Urinary bladder (tissue), 4 donors: ENCODE results near the gene NR1H2. TPM values are rescaled to one million over a fixed set of nuclear protein-coding genes. Genes with fewer than 3 reads are reported as not detected.

ENCODE experiments used
- DNase-seq: peaks from one replicate; pipeline ENCODE4 v3.0.0-alpha.2; 2015; ENCODE audit errors: extremely low spot score
- H3K27ac ChIP-seq: one replicate; pipeline ENCODE4 v1.5.1; 2013; ENCODE audit warnings: low read depth, mild to moderate bottlenecking, moderate library complexity
- H3K36me3 ChIP-seq: one replicate; pipeline ENCODE4 v1.6.1; 2013; ENCODE audit warnings: mild to moderate bottlenecking, moderate library complexity; ENCODE audit not compliant: insufficient read depth
- H3K4me1 ChIP-seq: one replicate; pipeline ENCODE4 v1.6.1; 2013; ENCODE audit warnings: mild to moderate bottlenecking, moderate library complexity; ENCODE audit not compliant: insufficient read depth
- H3K4me3 ChIP-seq: one replicate; pipeline ENCODE4 v1.5.1; 2013; ENCODE audit warnings: low read depth, low read length
- WGBS: extraction: QIAGEN DNeasy Blood & Tissue Kit; methylation state at CpG from one replicate; pipeline ENCODE4 v1.1.7; 2013; 5-methylcytosine and 5-hydroxymethylcytosine counted together
- polyA plus RNA-seq: library from polyadenylated mRNA; stranded (reverse); fragments of 200-250 nt; gene quantifications from one replicate; pipeline ENCODE4 v1.2.3, GENCODE V29; 2013
- total RNA-seq: library from RNA; depleted of rRNA; stranded (reverse); fragments of >200 nt; gene quantifications from one replicate; pipeline ENCODE4 v1.2.3, GENCODE V29; 2014
- donor health status: healthy with polysubstance abuse.
- donor health status: healthy.

Gene NR1H2
- total and polyA plus RNA-seq, 2 donors: 33.4 to 136 TPM

DNA sequence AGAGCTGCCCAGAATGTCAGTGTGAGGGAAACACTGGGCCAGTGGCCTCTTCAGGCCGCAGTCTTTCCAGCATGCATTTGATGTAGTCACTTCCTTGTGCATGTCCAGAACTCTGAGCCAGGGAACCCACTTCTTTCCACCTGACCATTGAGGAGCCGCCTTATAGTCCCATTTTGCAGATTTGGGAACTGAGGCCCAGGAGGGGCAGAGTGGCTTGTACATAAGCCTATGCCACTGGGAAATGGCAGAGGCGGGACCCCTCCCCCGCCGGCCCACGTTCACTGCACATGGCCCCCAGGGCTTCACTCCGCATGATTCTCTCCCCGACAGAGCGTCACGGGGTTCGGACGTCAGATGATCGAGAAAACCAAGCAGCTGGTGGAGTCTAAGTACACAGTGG is 36.8 kb downstream of the NR1H2 start:
- no peaks in the 10 kb centered on the region for H3K36me3 ChIP-seq
- no peak for DNase-seq
- no peaks in the 10 kb centered on the region for H3K4me1 ChIP-seq
- no peak overlapping the region for H3K27ac ChIP-seq
- 93% methylated on average over 13 of the region's 13 CpGs for WGBS
- H3K4me3 ChIP-seq: no peak overlapping the region

DNA sequence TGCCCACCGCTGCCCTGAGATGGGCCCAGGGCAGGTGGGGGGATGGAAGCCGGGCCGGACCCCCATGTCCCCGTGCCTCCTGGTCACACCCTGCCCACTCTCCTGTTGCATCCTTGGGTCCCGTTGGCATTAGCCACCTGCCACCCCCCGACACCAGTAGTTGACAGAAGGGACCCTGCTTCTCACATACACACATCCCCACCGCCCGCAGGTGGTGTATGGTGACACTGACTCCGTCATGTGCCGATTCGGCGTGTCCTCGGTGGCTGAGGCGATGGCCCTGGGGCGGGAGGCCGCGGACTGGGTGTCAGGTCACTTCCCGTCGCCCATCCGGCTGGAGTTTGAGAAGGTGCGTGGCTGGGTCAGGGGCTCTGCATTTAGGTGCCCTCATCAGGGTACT is 37.3 kb downstream of the NR1H2 start:
- Histone ChIP-seq H3K36me3 (no peaks in the 10 kb centered on the region), H3K4me3 (no peak overlapping the region), H3K27ac (no peak overlapping the region), H3K4me1 (no peaks in the 10 kb centered on the region)
- WGBS: 94% methylated on average over 21 of the region's 21 CpGs
- DNase-seq: no peak

DNA sequence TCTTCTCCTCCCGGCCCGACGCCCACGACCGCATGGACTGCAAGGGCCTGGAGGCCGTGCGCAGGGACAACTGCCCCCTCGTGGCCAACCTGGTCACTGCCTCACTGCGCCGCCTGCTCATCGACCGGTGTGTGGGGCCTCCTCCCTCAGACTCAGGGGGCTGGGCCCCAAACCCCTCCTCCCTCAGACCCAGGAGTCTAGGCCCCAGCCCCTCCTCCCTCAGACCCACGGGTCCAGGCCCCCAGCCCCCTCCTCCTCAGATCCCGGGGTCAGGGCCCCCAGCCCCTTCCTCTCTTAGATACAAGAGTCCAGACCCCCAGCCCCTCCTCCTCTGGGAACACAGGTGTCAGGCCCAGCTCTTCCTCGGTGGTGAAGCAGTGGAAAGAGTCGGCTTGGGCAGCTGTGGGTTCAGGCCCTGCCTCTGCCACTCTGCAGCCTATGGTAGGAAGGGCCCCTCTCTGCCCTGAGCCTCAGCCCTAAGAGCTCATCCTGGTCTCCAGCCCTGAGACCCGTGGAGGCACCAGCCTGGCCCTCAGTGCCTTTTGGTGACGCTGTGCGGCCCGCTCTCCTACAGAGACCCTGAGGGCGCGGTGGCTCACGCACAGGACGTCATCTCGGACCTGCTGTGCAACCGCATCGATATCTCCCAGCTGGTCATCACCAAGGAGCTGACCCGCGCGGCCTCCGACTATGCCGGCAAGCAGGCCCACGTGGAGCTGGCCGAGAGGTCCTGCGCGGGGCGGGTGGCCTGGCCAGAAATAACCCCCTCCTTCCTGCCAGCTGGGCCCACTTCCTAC is 38.8 kb downstream of the NR1H2 start:
- H3K4me3 ChIP-seq: no peak overlapping the region
- H3K4me1 ChIP-seq: no peaks in the 10 kb centered on the region
- no peak overlapping the region for H3K27ac ChIP-seq
- no peaks in the 10 kb centered on the region for H3K36me3 ChIP-seq
- WGBS: 53% methylated on average over 37 of the region's 37 CpGs
- DNase-seq: no peak

DNA sequence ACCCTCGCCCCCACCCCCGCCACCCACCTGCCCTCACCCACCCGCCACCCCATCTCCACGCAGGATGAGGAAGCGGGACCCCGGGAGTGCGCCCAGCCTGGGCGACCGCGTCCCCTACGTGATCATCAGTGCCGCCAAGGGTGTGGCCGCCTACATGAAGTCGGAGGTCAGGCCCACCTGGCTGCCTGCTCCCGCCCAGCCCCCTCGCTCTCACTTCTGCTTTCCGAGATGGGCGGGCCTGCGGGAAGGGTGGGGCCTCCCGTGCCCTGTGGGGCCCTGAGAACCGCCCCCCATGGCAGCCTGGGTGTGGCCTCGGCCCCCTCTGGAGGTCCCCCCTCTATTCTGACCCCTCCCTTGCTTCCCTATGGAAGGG is 39.4 kb downstream of the NR1H2 start:
- Histone ChIP-seq H3K4me1 (no peaks in the 10 kb centered on the region), H3K27ac (no peak overlapping the region), H3K36me3 (no peaks in the 10 kb centered on the region), H3K4me3 (no peak overlapping the region)
- DNase-seq: no peak
- WGBS: 85% methylated on average over 22 of the region's 22 CpGs

DNA sequence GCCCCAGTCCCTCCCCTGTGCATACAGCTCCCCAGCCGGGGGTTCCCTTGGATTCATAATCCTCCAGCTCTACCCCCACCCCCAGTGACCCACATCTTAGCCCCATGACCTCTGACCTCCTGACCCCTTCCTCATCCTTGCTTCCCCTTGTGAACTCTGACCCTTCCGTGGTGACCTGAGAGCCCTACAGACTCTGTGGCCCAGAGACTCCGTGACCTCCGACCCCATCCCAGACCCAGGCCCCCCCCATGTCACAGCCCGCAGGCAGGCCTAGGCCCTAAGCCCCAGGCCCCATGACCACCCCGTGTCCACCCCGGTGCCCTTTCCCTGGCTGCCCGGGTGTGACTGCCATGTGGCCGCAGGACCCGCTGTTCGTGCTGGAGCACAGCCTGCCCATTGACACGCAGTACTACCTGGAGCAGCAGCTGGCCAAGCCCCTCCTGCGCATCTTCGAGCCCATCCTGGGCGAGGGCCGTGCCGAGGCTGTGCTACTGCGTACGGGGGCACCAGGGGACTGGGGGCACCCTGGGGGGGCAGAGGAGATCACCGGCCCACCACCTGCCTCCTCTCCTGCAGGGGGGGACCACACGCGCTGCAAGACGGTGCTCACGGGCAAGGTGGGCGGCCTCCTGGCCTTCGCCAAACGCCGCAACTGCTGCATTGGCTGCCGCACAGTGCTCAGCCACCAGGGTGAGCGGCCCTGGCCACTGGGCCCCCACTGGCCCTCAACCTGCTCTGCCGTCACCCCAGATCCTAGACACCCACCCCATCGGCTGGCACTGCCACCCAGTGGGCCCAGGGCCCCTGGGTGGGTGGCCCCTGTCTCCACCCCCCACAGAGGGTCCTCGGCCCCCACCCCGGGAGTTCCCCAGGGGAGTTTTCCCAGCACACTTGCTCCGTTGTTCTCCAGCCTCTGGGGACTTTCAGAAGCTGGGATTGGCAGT is 40.0 kb downstream of the NR1H2 start:
- Histone ChIP-seq H3K4me1 (no peaks in the 10 kb centered on the region), H3K36me3 (no peaks in the 10 kb centered on the region), H3K4me3 (no peak overlapping the region), H3K27ac (no peak overlapping the region)
- no peak for DNase-seq
- 86% methylated on average over 35 of the region's 35 CpGs for WGBS

DNA sequence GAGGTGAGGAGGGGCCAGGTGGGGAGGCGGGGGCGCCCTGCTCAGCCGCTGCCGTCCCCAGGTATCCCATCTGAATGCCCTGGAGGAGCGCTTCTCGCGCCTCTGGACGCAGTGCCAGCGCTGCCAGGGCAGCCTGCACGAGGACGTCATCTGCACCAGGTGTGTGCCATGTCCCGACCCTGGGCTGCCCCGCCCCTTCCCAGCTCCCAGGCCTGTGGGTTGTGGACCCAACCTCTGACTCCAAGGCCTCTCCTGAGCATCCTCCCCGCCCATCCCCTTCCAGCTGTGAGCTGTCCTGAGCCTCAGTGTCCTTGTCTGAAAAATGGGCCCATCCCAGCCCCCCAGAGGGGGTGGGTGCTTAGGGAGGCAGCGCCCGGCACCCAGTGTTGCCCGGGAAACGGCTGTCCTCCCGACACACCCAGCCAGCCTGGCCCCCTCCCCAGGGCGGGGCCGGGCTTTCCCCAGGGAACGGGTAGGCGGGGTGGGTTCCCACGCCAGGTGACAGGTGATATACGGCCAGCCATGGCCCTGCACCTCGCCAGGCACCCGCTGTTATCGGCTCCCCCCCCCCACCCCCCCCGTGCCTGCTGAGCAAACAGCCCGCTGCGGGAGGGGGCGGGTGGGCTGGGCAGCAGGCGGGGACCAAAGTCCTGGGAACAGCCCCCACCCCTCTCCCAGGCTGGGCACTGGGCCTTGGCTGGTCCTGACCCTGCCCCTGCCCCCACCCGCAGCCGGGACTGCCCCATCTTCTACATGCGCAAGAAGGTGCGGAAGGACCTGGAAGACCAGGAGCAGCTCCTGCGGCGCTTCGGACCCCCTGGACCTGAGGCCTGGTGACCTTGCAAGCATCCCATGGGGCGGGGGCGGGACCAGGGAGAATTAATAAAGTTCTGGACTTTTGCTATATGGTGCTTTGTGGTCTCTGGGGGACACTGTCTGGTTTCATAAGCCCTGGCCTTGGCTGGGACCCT is 41.1 kb downstream of the NR1H2 start:
- H3K36me3 ChIP-seq: no peaks in the 10 kb centered on the region
- no peaks in the 10 kb centered on the region for H3K4me1 ChIP-seq
- WGBS: 65% methylated on average over 42 of the region's 42 CpGs
- H3K27ac ChIP-seq: no peak overlapping the region
- H3K4me3 ChIP-seq: no peak overlapping the region
- no peak for DNase-seq

DNA sequence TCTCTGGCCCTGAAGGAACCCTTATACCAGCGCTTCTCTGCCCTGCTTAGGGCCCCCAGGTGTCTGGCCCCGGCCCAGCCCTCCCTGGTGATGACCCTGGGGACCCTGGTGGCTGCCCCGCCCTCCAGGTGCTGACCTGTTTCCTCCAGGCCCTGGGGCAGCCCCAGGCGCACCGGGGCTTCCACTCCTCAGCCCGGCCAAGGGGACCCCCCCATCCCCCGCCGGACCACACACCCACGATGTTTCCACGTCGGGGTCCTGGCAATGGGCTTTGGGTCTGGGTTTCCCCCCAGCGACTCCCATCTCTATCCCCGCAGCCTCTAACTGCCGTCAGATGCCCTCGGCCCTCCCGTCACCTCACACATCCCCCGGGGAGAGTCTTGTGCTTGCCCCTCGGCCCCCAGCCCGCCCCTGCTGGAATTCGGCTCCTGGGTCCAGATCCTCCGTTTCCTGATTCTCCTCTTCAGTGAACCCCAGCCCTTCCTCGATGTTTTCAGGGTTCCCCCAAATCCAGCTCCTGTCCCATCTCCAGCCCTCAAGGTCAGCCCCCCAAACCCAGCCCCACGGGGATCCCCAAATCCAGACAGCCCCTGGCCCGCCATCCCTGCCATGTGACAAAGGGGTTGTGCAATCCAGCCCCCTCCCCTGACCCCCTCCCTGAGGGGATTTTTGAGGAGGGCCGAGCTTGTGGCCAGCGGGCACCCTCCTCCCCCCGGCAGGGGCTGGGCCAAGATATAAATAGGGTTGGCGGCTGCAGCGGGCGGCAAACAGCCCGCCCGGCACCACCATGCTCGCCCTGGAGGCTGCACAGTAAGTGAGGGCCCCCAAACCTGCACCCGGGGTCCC is 42.1 kb downstream of the NR1H2 start, which contains the start of gene SPIB:
Gene SPIB, plus strand, starts transcription at position 763 of the 846 bp plus-strand sequence. Its CDS starts 25 bp downstream, at position 788.
- Histone ChIP-seq H3K27ac (no peak within 1 kb of the TSS), H3K36me3 (no peaks in the 10 kb centered on the region), H3K4me3 (no peak within 1 kb of the TSS), H3K4me1 (no peaks in the 10 kb centered on the region)
- 20% methylated on average over 34 of the region's 34 CpGs for WGBS
- no peak for DNase-seq

DNA sequence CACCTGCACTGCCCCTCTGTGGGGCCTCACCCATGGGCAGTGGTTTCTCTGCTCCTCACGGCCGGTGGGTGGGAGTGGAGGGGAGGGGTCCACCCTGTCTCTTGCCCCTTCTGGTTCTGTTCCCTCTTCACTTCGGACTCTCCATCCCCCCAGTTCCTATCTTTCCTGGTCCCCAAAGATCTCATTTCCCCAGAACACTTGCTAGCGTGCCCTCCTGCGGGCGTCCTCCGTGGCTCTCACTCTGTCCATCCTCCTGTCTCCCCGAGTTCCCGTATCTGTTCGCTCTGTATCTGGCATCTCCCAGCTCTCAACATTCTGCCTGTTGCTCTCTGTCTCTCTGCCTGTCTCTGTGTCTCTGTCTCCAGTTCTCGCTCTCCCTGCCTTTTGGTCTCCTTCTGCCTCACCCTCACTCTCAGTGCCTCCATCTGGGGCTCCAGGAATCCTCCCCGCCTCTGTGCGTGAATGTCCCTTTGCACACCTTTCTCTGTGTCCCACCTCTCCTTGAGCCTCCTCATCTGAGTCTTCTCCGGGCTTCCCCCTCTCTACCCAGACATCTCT is 42.8 kb downstream of the NR1H2 start:
- Histone ChIP-seq H3K36me3 (no peaks in the 10 kb centered on the region), H3K4me3 (no peak overlapping the region), H3K4me1 (no peaks in the 10 kb centered on the region), H3K27ac (no peak overlapping the region)
- 6% methylated on average over 14 of the region's 14 CpGs for WGBS
- DNase-seq: no peak

DNA sequence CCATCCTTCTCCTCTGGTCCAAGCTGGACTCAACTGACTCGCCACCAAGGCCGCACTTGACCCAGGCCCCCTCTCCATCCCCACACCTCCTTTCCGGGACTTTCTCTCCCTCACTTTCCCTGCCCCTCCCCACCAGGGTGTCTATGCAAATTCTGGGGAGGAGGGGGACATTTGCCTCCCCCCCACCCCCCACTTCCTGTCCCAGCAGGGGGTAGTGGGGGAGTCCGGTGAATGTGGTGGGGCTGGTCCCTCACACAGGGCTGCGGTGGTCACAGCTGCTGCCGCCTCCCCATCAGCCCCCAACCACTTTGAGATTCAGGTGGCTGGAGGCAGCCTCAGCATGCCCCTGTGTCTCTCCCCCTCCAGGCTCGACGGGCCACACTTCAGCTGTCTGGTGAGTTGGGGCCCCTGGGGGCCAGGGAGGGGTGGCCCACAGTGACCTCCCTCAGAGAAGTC is 43.4 kb downstream of the NR1H2 start:
- 9% methylated on average over 8 of the region's 8 CpGs for WGBS
- no peak overlapping the region for H3K4me3 ChIP-seq
- DNase-seq: no peak
- H3K36me3 ChIP-seq: no peaks in the 10 kb centered on the region
- H3K4me1 ChIP-seq: no peaks in the 10 kb centered on the region
- H3K27ac ChIP-seq: no peak overlapping the region

DNA sequence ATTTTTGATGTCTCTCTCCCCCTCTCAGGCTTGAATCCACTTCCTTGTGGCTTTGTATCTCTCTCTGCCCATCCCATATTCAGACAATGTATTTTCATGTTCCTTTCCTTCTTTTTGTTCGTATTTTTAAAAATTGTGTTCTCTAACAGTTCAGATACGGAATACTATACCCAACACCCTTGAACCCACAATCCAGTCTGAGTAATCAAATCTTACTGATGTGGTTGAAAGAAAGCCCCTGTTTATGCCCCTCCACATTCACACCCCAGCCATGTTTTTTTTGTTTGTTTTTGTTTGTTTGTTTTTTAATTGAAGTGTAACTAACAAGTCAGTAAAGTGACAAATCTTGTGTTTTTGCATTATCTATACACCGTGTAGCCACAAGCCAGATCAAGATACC is 43.9 kb downstream of the NR1H2 start:
- Histone ChIP-seq H3K27ac (no peak overlapping the region), H3K4me3 (no peak overlapping the region), H3K36me3 (no peaks in the 10 kb centered on the region), H3K4me1 (no peaks in the 10 kb centered on the region)
- DNase-seq: no peak
- WGBS: 38% methylated on average over 3 of the region's 3 CpGs

DNA sequence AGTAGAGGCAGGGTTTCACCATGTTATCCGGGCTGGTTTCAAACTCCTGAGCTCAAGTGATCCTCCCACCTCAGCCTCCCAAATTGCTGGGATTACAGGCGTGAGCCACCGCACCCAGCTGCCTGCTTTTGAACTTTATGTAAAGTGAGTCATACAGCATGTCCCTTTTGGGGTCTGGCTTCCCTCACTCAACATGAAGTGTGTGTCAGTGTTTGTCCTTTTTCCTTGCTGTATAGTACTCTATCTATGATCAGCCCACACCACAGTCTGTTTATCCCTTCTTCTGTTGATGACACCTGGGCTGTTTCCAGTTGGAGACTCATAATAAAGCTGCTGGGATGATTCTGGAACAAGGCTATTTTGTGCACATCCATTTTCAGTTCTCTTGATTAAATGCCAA is 44.6 kb downstream of the NR1H2 start:
- H3K27ac ChIP-seq: no peak overlapping the region
- H3K4me3 ChIP-seq: no peak overlapping the region
- 60% methylated on average over 3 of the region's 3 CpGs for WGBS
- DNase-seq: no peak
- H3K36me3 ChIP-seq: no peaks in the 10 kb centered on the region
- no peaks in the 10 kb centered on the region for H3K4me1 ChIP-seq
